Measurements from ENCODE around the gene TRIM41. TPM values are rescaled to one million over a fixed set of nuclear protein-coding genes. Genes with fewer than 3 reads are reported as not detected.

The TRIM41 gene
- total and polyA plus RNA-seq, 2 of the 13 experiments (the other 11 are each of a cell fraction or from before 2014, with no cell fraction given) = 10.2 to 16.7 TPM

- TF ChIP-seq ZNF510 (CRISPR knock-in tag; IDR thresholded peaks at IDR 0.05; ENCODE audit: low read depth) (0 out of 2 replicates have a peak, but pooled peaks have one; percentile 4), ARNTL (CRISPR knock-in tag; IDR thresholded peaks at IDR 0.05) (peak; percentile 27; the same call in 1 of the 2 replicates), DMTF1 (CRISPR knock-in tag; IDR thresholded peaks at IDR 0.05) (0 out of 2 replicates have a peak, but pooled peaks have one; percentile 1), ZNF567 (CRISPR knock-in tag; IDR thresholded peaks at IDR 0.05; ENCODE audit: borderline replicate concordance) (no peak), JUN (CRISPR knock-in tag; IDR thresholded peaks at IDR 0.05) (0 out of 2 replicates have a peak, but pooled peaks have one; percentile 1), ZNF101 (CRISPR knock-in tag; IDR thresholded peaks at IDR 0.05; ENCODE audit: borderline replicate concordance, low read depth) (no peak), ZNF704 (CRISPR knock-in tag; IDR thresholded peaks at IDR 0.05; ENCODE audit: borderline replicate concordance) (no peak), ZXDC (CRISPR knock-in tag; IDR thresholded peaks at IDR 0.05) (0 out of 2 replicates have a peak, but pooled peaks have one; percentile 17)
These were observed 437 bp upstream of the TRIM41 start (continued) for GRCh38 chr5:181222630-181223057.
